HG03575 (cell line): ENCODE results near the gene CLIC5.

Experiments
- ATAC-seq: cut with Tn5 transposase; IDR thresholded peaks from one replicate; pipeline ENCODE4 v1.9.1; 2021; ENCODE audit not compliant: unreplicated experiment, insufficient number of reproducible peaks, low FRiP score; ENCODE audit errors: extremely low read depth

The CLIC5 gene

GRCh38 chr6:45972795-45973503, 42.7 kb downstream of the CLIC5 start:
- ATAC-seq: no peak

DNA sequence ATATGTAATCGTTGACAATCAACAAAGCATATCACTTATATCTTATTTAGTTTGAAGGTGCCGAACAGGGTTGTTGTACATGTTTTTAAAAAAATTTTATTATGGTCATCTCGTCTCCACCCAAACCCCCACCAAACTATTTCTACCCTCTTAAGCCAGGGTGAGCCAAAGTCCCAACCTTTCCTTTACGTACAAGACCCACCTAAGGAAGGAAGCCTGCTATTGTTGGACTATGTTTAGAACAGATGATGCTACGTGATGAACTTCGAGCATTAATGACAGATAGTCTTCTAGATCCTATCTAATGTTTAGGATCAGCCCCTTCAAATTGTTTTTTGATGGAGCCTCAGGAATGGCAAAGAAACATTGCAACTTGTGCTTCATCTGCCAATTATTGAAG, 44.4 kb downstream of the CLIC5 start:
- ATAC-seq: no peak

- no peak for ATAC-seq
These were observed 45.3 kb downstream of the CLIC5 start for GRCh38 chr6:45970326-45970725.

DNA sequence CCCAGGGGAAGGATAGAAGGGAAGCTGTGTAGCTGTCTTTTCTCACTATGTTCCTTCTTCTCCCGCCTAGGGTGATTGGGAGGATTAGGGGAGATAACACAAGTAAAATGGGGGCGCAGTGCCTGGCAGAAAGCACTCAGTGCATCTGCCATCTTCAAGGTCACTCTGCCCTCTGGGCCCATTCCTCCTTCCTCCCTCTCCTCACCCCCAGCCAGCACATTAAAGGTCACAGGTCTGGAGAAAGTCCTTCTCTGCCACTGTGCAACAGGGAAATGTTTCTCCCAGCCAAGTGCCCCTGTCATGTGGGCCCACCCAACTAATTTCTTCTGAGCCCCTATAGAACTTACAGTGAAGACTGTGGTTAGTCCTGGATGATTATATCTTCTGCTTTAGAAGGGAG, 45.8 kb downstream of the CLIC5 start:
- ATAC-seq: no peak

DNA sequence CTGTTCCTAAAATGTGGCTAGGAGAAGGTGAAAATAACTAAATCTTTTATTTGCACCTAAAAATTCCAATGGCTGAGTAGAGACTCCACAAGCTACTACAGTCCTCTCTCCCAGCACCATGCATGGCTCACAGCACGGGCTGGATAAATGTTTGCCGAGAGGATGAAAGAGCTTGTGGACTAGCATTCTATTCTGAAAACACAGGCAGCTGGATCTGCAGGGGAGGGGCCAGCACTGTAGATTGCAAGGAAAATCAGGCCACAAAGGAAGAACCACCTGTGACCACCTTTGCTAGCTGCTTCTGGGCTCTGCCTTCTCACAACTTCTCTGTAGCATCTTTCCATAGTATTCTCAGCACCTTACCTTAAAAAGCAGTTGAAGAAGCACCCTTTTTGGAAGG, 46.6 kb downstream of the CLIC5 start:
- ATAC-seq: no peak

- ATAC-seq: no peak
These were observed 48.3 kb downstream of the CLIC5 start for GRCh38 chr6:45967363-45967762.

- ATAC-seq: no peak
These were observed 48.9 kb downstream of the CLIC5 start for GRCh38 chr6:45966797-45967196.

- ATAC-seq: no peak
These were observed 49.3 kb downstream of the CLIC5 start for GRCh38 chr6:45966340-45966739.

- no peak for ATAC-seq
These were observed 49.9 kb downstream of the CLIC5 start for GRCh38 chr6:45965792-45966191.

- no peak for ATAC-seq
These were observed 50.7 kb downstream of the CLIC5 start for GRCh38 chr6:45965007-45965406.

DNA sequence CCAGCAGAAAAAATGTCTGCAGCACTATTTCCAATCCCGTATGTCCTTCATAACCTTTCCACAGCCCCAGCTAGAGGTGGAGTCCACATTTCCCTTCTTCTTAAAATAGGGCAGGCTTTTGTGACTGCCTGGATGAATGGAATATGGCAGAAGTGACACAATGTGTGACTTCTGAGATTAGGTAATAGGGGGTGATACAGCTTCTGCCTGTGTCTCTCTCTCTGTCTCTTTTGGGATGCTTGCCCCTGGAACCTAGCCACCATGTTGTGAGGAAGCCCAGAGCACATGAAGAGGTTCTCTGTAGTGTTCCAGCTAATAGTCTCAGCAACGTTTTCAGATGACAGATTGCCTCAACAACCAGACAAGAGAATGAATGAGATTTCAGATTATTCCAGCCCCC, 51.4 kb downstream of the CLIC5 start:
- no peak for ATAC-seq

DNA sequence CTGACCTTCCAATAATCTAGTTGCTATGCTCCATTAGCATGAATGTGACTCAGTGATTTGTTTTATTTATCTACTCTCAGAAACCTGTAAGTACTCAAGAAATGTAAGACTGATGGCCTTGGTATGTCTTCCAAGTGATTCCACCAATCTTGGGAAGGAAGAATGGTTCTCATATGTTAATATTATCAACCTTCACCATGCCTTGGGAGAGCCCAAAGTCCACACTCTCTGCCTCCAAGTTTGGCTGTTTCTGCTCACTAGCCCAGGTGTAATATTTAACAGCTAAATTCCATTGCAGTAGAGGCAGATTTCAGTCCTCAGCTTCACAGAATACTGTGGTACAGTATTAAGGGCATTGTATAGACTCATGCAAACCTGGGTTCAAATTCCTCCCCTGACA, 51.8 kb downstream of the CLIC5 start:
- ATAC-seq: no peak

DNA sequence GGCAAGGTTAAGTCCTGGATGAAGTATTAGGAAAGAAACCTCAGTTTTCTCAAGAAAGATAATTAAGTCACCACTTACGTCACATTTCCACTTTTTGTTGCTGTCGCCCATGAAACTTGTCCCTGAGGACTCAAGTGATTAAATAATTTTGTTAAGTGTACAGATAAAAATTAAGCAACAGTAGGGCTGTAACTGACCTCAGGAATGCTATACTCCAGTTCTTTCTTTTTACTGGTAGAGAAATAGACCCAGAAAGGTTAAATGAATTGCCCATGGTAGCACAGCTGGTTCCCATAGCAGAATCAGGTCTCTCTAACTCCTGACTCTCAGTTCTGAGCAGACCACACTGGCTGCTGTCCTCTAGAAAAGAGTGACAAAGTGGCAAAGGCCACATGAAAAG, 54.5 kb downstream of the CLIC5 start:
- ATAC-seq: no peak

DNA sequence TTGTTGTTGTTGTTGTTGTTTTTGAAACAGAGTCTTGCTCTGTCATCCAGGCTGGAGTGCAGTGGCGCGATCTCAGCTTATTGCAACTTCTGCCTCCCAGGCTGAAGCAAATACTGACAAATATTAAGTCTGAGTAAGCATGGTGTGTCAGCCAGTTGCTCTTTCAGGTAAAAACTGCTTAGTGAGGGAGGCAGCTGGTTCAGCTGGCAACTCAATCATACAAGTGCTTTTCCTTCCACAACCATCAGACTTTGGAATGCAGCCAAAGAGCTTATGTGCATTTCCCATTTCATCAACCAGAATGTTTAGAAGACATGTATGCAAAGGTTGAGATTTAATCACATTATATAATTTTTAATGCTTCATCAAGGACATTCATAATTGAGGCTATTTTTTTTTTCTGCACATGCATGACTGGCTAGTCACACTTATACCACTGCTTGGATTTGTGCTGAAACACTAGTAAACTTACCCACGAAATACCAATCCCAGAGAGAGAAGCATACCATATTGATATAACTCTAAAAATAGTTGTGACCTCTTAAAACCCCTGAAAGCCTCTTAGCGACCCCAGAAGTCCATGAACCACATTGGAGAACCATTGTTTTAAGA, 56.0 kb downstream of the CLIC5 start:
- no peak for ATAC-seq

GRCh38 chr6:45956663-45957062, 59.0 kb downstream of the CLIC5 start:
- ATAC-seq: no peak

- ATAC-seq: no peak
These were observed 59.5 kb downstream of the CLIC5 start for GRCh38 chr6:45956176-45956575.

DNA sequence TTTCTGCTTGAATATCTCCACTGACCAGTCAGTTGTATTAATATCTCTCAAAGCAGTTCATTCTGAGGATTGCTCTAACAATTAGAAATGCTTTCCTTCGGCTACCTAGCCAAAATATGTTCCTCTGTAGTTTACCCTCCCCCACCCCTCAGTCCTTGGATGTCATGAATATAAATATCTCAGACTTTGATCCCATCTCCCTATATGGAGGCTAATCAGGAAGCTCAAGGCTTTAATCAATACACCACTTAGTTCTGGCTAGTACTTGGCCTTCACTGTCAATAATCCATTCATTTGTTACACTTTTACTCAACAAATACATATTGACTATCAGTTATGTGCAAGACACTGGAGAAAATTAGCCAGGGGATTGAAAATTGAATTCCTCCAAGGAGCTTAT, 60.1 kb downstream of the CLIC5 start:
- no peak for ATAC-seq

- ATAC-seq: no peak
These were observed 63.1 kb downstream of the CLIC5 start for GRCh38 chr6:45952546-45952945.

- no peak for ATAC-seq
These were observed 63.5 kb downstream of the CLIC5 start for GRCh38 chr6:45952168-45952529.

GRCh38 chr6:45951321-45952167, 64.1 kb downstream of the CLIC5 start:
- ATAC-seq: no peak
